Neuronal stem cell (in vitro differentiated cells): ENCODE data around the gene DGLUCY.
A peak's percentile ranks its signal among the peaks of the same experiment; 100 is the strongest.

Experiments used
- DNase-seq: peaks from one replicate; pipeline ENCODE4 v3.0.0-alpha.2; 2013; ENCODE audit warnings: low spot score
- H2AFZ ChIP-seq: one replicate; pipeline ENCODE4 v1.6.1; 2013; ENCODE audit warnings: mild to moderate bottlenecking, low read length, inconsistent platforms
- H2AK5ac ChIP-seq: 2 replicates; pipeline ENCODE4 v1.6.1; 2013; ENCODE audit warnings: low read depth, mild to moderate bottlenecking, inconsistent platforms, low read length, moderate library complexity, mixed read lengths
- H2BK120ac ChIP-seq: 2 replicates; pipeline ENCODE4 v1.6.1; 2013; ENCODE audit warnings: low read depth, mild to moderate bottlenecking, inconsistent platforms, low read length, moderate library complexity, mixed read lengths
- H2BK12ac ChIP-seq: one replicate; pipeline ENCODE4 v1.6.1; 2013; ENCODE audit warnings: low read length, inconsistent platforms
- H2BK15ac ChIP-seq: 2 replicates; pipeline ENCODE4 v1.6.1; 2013; ENCODE audit warnings: mild to moderate bottlenecking, low read length, inconsistent platforms, mixed read lengths
- H2BK5ac ChIP-seq: one replicate; pipeline ENCODE4 v1.6.1; 2013; ENCODE audit warnings: inconsistent platforms, mild to moderate bottlenecking, low read length, moderate library complexity
- H3K14ac ChIP-seq: one replicate; pipeline ENCODE4 v1.6.1; 2013; ENCODE audit warnings: low read length, inconsistent platforms
- H3K18ac ChIP-seq: 2 replicates; pipeline ENCODE4 v1.6.1; 2013; ENCODE audit warnings: low read length, inconsistent platforms
- H3K23ac ChIP-seq: 2 replicates; pipeline ENCODE4 v1.6.1; 2013; ENCODE audit warnings: low read depth, mild to moderate bottlenecking, mixed read lengths, low read length, inconsistent platforms; ENCODE audit not compliant: poor library complexity
- H3K27ac ChIP-seq: replicated peaks from 3 replicates; pipeline ENCODE4 v1.5.1; 2013; ENCODE audit warnings: low read length, inconsistent platforms
- H3K27me3 ChIP-seq, 3 experiments: 2 replicates each; pipeline ENCODE4 v1.6.1; 2013; ENCODE audit warnings: low read length in 3 of 3, mild to moderate bottlenecking in 2 of 3, inconsistent platforms in 1 of 3, low read depth in 1 of 3, mixed read lengths in 1 of 3, moderate library complexity in 1 of 3; ENCODE audit not compliant: control insufficient read depth in 3 of 3, insufficient read depth in 3 of 3
- H3K36me3 ChIP-seq, 2 donors: replicated peaks in 1 of 2; 2 replicates each; pipeline ENCODE4 v1.6.1; 2013; ENCODE audit warnings: low read length in 2 of 2; ENCODE audit not compliant: control insufficient read depth in 2 of 2, insufficient read depth in 2 of 2
- H3K4ac ChIP-seq: 2 replicates; pipeline ENCODE4 v1.6.1; 2013; ENCODE audit warnings: inconsistent platforms, mild to moderate bottlenecking, low read length, moderate library complexity
- H3K4me1 ChIP-seq, 2 donors: 1 replicate in 1 of 2; 2 replicates in 1 of 2; pipeline ENCODE4 v1.6.1; 2013; ENCODE audit warnings: low read length in 2 of 2, low read depth in 1 of 2; ENCODE audit not compliant: control insufficient read depth in 2 of 2, insufficient read depth in 1 of 2
- H3K4me2 ChIP-seq: one replicate; pipeline ENCODE4 v1.6.1; 2013; ENCODE audit warnings: mild to moderate bottlenecking, low read length, inconsistent platforms; ENCODE audit not compliant: insufficient read depth, poor library complexity, severe bottlenecking
- H3K4me3 ChIP-seq, 2 donors: 2 replicates each; pipeline ENCODE4 v1.5.1; 2013; ENCODE audit warnings: low read length in 2 of 2, mild to moderate bottlenecking in 2 of 2, inconsistent platforms in 1 of 2, moderate library complexity in 1 of 2
- H3K79me1 ChIP-seq: one replicate; pipeline ENCODE4 v1.6.1; 2013; ENCODE audit warnings: low read depth, mild to moderate bottlenecking, inconsistent platforms, low read length, moderate library complexity
- H3K9ac ChIP-seq: one replicate; pipeline ENCODE4 v1.6.1; 2013; ENCODE audit warnings: mild to moderate bottlenecking, low read depth, low read length, inconsistent platforms; ENCODE audit not compliant: poor library complexity
- H3K9me3 ChIP-seq, 2 donors: replicated peaks in 1 of 2; 2 replicates each; pipeline versions ENCODE3 to v1.6.1; 2013; ENCODE audit warnings: low read length in 2 of 2, mild to moderate bottlenecking in 2 of 2, inconsistent platforms in 1 of 2, low read depth in 1 of 2, mixed read lengths in 1 of 2, moderate library complexity in 1 of 2; ENCODE audit not compliant: control insufficient read depth in 2 of 2, insufficient read depth in 1 of 2
- H4K8ac ChIP-seq: one replicate; pipeline ENCODE4 v1.6.1; 2013; ENCODE audit warnings: low read depth, mild to moderate bottlenecking, inconsistent platforms, low read length, moderate library complexity
- H4K91ac ChIP-seq: one replicate; pipeline ENCODE4 v1.6.1; 2013; ENCODE audit warnings: low read length, low read depth, mild to moderate bottlenecking, inconsistent platforms; ENCODE audit not compliant: poor library complexity
- WGBS, 2 donors: extraction: QIAGEN DNeasy Blood & Tissue Kit; methylation state at CpG; one replicate each; pipeline ENCODE4 v1.1.7; 2013; ENCODE audit warnings: missing lambda C conversion rate in 2 of 2, mixed read lengths in 1 of 2; ENCODE audit not compliant: insufficient read length in 2 of 2, insufficient replicate concordance in 1 of 2; ENCODE audit errors: extremely low coverage in 2 of 2; 5-methylcytosine and 5-hydroxymethylcytosine counted together

DGLUCY gene

DNA sequence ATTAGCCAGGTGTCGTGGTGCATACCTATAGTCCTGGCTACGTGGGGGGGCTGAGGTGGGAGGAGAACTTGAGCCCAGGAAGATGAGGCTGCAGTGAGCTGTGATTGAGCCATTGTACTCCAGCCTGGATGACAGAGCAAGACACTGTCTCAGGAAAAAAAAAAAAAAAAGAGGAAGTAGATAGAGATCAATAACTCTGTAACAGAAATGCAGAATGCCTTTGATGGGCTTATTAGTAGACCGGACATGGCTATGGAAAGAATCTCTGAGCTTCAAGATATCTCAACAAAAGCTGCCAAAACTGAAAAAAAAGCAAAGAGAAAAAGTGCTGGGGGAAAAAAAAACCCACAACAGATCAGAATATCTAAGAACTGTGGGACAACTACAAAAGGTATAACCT is 93.1 kb downstream of the DGLUCY start:
- Histone ChIP-seq H2BK120ac (no peak overlapping the region), H3K27me3 (no peaks in the 10 kb centered on the region), H3K27ac (no peak overlapping the region), H3K18ac (no peak overlapping the region), H3K9ac (no peak overlapping the region), H4K91ac (no peak overlapping the region), H2BK5ac (no peak overlapping the region), H3K79me1 (no peaks in the 10 kb centered on the region), H4K8ac (no peak overlapping the region), H3K4ac (no peak overlapping the region), H3K4me3 (no peak overlapping the region), H2AFZ (no peak overlapping the region), H3K36me3 (peaks cover 4 to 61% of the 10 kb centered on the region in 2 donors), H2BK12ac (no peak overlapping the region), H3K14ac (no peak overlapping the region), H3K9me3 (no peaks in the 10 kb centered on the region), H2AK5ac (no peak overlapping the region), H3K4me2 (no peak overlapping the region), H3K23ac (no peak overlapping the region), H3K4me1 (peaks cover 0 to 7% of the 10 kb centered on the region in 2 donors), H2BK15ac (no peak overlapping the region)
- no peak for DNase-seq
- WGBS, 2 donors, result no CpG with 5 or more reads among the region's 3 CpGs

- H2BK15ac ChIP-seq, result no peak overlapping the region
- H3K4me1 ChIP-seq, result no peaks in the 10 kb centered on the region
- no peak overlapping the region for H2BK120ac ChIP-seq
- no peak overlapping the region for H3K4ac ChIP-seq
- no peak overlapping the region for H4K8ac ChIP-seq
- no peaks in the 10 kb centered on the region for H3K79me1 ChIP-seq
- no peaks in the 10 kb centered on the region for H3K27me3 ChIP-seq
- H2AFZ ChIP-seq, result no peak overlapping the region
- DNase-seq, result no peak
- no peak overlapping the region for H3K18ac ChIP-seq
- no peak overlapping the region for H3K14ac ChIP-seq
- H3K4me2 ChIP-seq, result no peak overlapping the region
- no peak overlapping the region for H3K23ac ChIP-seq
- H4K91ac ChIP-seq, result no peak overlapping the region
- peaks cover 4 to 41% of the 10 kb centered on the region in 2 donors for H3K36me3 ChIP-seq
- H2BK12ac ChIP-seq, result no peak overlapping the region
- no CpG with 5 or more reads among the region's 2 CpGs for WGBS, 2 donors
- no peak overlapping the region for H3K27ac ChIP-seq
- no peak overlapping the region for H2AK5ac ChIP-seq
- no peak overlapping the region for H3K4me3 ChIP-seq
- H3K9ac ChIP-seq, result no peak overlapping the region
- H3K9me3 ChIP-seq, result no peaks in the 10 kb centered on the region
- no peak overlapping the region for H2BK5ac ChIP-seq
These were observed 97.1 kb downstream of the DGLUCY start for GRCh38 chr14:91211017-91211416.

GRCh38 chr14:91214306-91214705 is 100.4 kb downstream of the DGLUCY start:
- Histone ChIP-seq H2BK5ac (no peak overlapping the region), H2AFZ (no peak overlapping the region), H3K79me1 (no peaks in the 10 kb centered on the region), H3K4me1 (peaks cover 3 to 5% of the 10 kb centered on the region in 2 donors), H3K23ac (no peak overlapping the region), H4K8ac (no peak overlapping the region), H4K91ac (no peak overlapping the region), H3K36me3 (peaks cover 3 to 39% of the 10 kb centered on the region in 2 donors), H3K14ac (no peak overlapping the region), H3K4me2 (no peak overlapping the region), H3K4me3 (no peak overlapping the region), H2BK15ac (no peak overlapping the region), H3K27me3 (no peaks in the 10 kb centered on the region), H2AK5ac (no peak overlapping the region), H3K9ac (no peak overlapping the region), H2BK12ac (no peak overlapping the region), H3K9me3 (no peaks in the 10 kb centered on the region), H3K27ac (no peak overlapping the region), H2BK120ac (no peak overlapping the region), H3K4ac (no peak overlapping the region), H3K18ac (no peak overlapping the region)
- WGBS, 2 donors, result no CpG with 5 or more reads among the region's 6 CpGs
- no peak for DNase-seq

DNA sequence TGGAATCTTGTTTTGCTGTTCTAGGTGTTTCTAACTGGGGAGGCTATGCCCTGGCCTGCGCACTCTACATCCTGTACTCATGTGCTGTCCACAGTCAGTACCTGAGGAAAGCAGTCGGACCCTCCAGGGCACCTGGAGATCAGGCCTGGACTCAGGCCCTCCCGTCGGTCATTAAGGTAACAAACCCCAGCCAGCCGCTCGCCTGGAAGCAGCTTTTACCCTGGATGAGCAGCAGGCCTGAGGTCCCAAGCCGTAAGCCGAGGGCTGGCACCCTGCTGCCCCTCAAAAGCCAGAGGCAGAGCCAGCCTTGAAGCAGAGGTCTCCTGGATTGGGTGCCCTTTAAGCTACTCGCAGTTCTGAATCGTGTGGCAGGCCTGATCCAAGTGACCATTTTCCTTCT is 101.5 kb downstream of the DGLUCY start:
- DNase-seq, result no peak
- Histone ChIP-seq H3K14ac (no peak overlapping the region), H3K23ac (no peak overlapping the region), H4K91ac (no peak overlapping the region), H3K4me3 (no peak overlapping the region), H3K36me3 (peaks cover 3 to 32% of the 10 kb centered on the region in 2 donors), H2BK12ac (no peak overlapping the region), H3K18ac (peak overlapping the region; percentile 18), H4K8ac (no peak overlapping the region), H3K9me3 (no peaks in the 10 kb centered on the region), H2BK5ac (peak overlapping the region; percentile 29), H2BK15ac (no peak overlapping the region), H3K4me1 (peaks cover 3 to 5% of the 10 kb centered on the region in 2 donors), H3K27me3 (no peaks in the 10 kb centered on the region), H2AK5ac (no peak overlapping the region), H3K79me1 (no peaks in the 10 kb centered on the region), H3K4me2 (no peak overlapping the region), H3K4ac (no peak overlapping the region), H3K27ac (no peak overlapping the region), H3K9ac (no peak overlapping the region), H2BK120ac (no peak overlapping the region), H2AFZ (no peak overlapping the region)
- WGBS, 2 donors, result no CpG with 5 or more reads among the region's 10 CpGs
